ENCODE results near the gene COL18A1.

COL18A1 gene

GRCh38 chr21:45480701-45481500, 75.9 kb downstream of the COL18A1 start:
- no peak for DNase-seq

GRCh38 chr21:45481566-45481965, 76.6 kb downstream of the COL18A1 start:
- no peak for DNase-seq

- no peak for DNase-seq
Measured at GRCh38 chr21:45481977-45482898, 77.3 kb downstream of the COL18A1 start.

GRCh38 chr21:45482899-45483821, 78.2 kb downstream of the COL18A1 start:
- peak in 1 of 5 experiments; percentile 60 for DNase-seq

GRCh38 chr21:45484318-45484717, 79.4 kb downstream of the COL18A1 start:
- no peak for DNase-seq

- no peak for DNase-seq
Measured at GRCh38 chr21:45485686-45486442, 80.9 kb downstream of the COL18A1 start.

GRCh38 chr21:45486443-45487160, 81.6 kb downstream of the COL18A1 start:
- no peak for DNase-seq

GRCh38 chr21:45487161-45487806, 82.3 kb downstream of the COL18A1 start:
- DNase-seq = no peak

GRCh38 chr21:45487891-45488600, 83.1 kb downstream of the COL18A1 start:
- DNase-seq = no peak

- DNase-seq = no peak
Measured at GRCh38 chr21:45488931-45489721, 84.2 kb downstream of the COL18A1 start.

- DNase-seq = no peak
Measured at GRCh38 chr21:45489722-45489982, 84.7 kb downstream of the COL18A1 start.

GRCh38 chr21:45490049-45490731, 85.2 kb downstream of the COL18A1 start:
- no peak for DNase-seq

GRCh38 chr21:45491056-45491455, 86.1 kb downstream of the COL18A1 start:
- DNase-seq = no peak

GRCh38 chr21:45491623-45492022, 86.7 kb downstream of the COL18A1 start:
- no peak for DNase-seq

GRCh38 chr21:45492765-45493164, 87.8 kb downstream of the COL18A1 start:
- DNase-seq = no peak

- DNase-seq = no peak
Measured at GRCh38 chr21:45493401-45494001, 88.5 kb downstream of the COL18A1 start.

- no peak for DNase-seq
Measured at GRCh38 chr21:45494135-45494850, 89.3 kb downstream of the COL18A1 start.
